H1 (cell line): ENCODE results near the gene MIR17HG. TPM values are rescaled to one million over a fixed set of nuclear protein-coding genes. Genes with fewer than 3 reads are reported as not detected.

Source experiments
- CTCF ChIA-PET: fragments of 300-600 bp; sonication (Branson Sonifier 250); formaldehyde crosslinking; loops from one replicate; lab custom pipeline; 2021; ENCODE audit not compliant: partially characterized antibody; lab: Charles Lee
- POLR2A ChIA-PET: fragments of 300-600 bp; sonication (Branson Sonifier 250); formaldehyde crosslinking; loops from one replicate; lab custom pipeline; 2021; ENCODE audit warnings: inconsistent platforms; ENCODE audit not compliant: partially characterized antibody; lab: Charles Lee
- DNase-seq, 2 experiments: peaks; one replicate each; pipeline versions ENCODE4 v3.0.0 to v3.0.0-alpha.2; 2010 to 2022; ENCODE audit warnings: low spot score in 2 of 2, low read depth in 1 of 2, mixed read lengths in 1 of 2
- FAIRE-seq: peaks from 2 replicates; lab custom pipeline; 2011; peaks lifted over from hg19 to GRCh38; lab: Jason Lieb, UNC
- H2AFZ ChIP-seq: 2 replicates; pipeline ENCODE4 v1.8.1; 2012; ENCODE audit warnings: low read length, inconsistent platforms
- H2AK5ac ChIP-seq: 2 replicates; pipeline ENCODE4 v1.6.1; 2013; ENCODE audit warnings: low read depth, low read length
- H2BK120ac ChIP-seq: replicated peaks from 2 replicates; pipeline ENCODE3; 2013; ENCODE audit warnings: low read depth, low read length, inconsistent platforms
- H2BK12ac ChIP-seq: 2 replicates; pipeline ENCODE4 v1.6.1; 2013; ENCODE audit warnings: low read depth, low read length
- H2BK15ac ChIP-seq: 2 replicates; pipeline ENCODE4 v1.6.1; 2013; ENCODE audit warnings: low read length
- H2BK20ac ChIP-seq: 2 replicates; pipeline ENCODE4 v1.6.1; 2013; ENCODE audit warnings: low read length
- H2BK5ac ChIP-seq: 2 replicates; pipeline ENCODE4 v1.6.1; 2013; ENCODE audit warnings: low read depth, low read length
- H3K14ac ChIP-seq: 2 replicates; pipeline ENCODE4 v1.6.1; 2013; ENCODE audit warnings: inconsistent platforms; ENCODE audit not compliant: insufficient read length
- H3K18ac ChIP-seq: 2 replicates; pipeline ENCODE4 v1.6.1; 2013; ENCODE audit warnings: low read length; ENCODE audit errors: extremely low read depth
- H3K23ac ChIP-seq: 2 replicates; pipeline ENCODE4 v1.6.1; 2013; ENCODE audit warnings: inconsistent platforms; ENCODE audit not compliant: insufficient read length
- H3K23me2 ChIP-seq: 2 replicates; pipeline ENCODE4 v1.6.1; 2013; ENCODE audit warnings: low read depth, low read length
- H3K27ac ChIP-seq: 2 replicates; pipeline ENCODE4 v1.6.1; 2011; ENCODE audit warnings: low read depth, low read length, inconsistent platforms
- H3K27me3 ChIP-seq, 4 experiments: replicated peaks in 1 of 4; 1 replicate in 1 of 4; 2 replicates in 3 of 4; pipeline versions ENCODE4 v1.6.1 to v1.8.1; 2011 to 2013; ENCODE audit warnings: low read length in 3 of 4, mild to moderate bottlenecking in 3 of 4, inconsistent platforms in 2 of 4, mixed read lengths in 2 of 4, moderate library complexity in 1 of 4; ENCODE audit not compliant: control insufficient read depth in 3 of 4, insufficient read depth in 3 of 4; ENCODE audit errors: extremely low read depth in 1 of 4
- H3K36me3 ChIP-seq, 4 experiments: 2 replicates each; pipeline versions ENCODE4 v1.6.1 to v1.8.1; 2011 to 2013; ENCODE audit warnings: mild to moderate bottlenecking in 4 of 4, low read length in 3 of 4, moderate library complexity in 2 of 4, control low read depth in 1 of 4, inconsistent platforms in 1 of 4; ENCODE audit not compliant: insufficient read depth in 4 of 4, control insufficient read depth in 2 of 4
- H3K4ac ChIP-seq: replicated peaks from 2 replicates; pipeline ENCODE3; 2013; ENCODE audit warnings: low read length, low read depth, mixed read lengths, inconsistent platforms; ENCODE audit not compliant: insufficient read length
- H3K4me1 ChIP-seq, 4 experiments: replicated peaks in 1 of 4; 1 replicate in 1 of 4; 2 replicates in 3 of 4; pipeline versions ENCODE4 v1.6.1 to v1.8.1; 2011 to 2013; ENCODE audit warnings: low read length in 3 of 4, inconsistent platforms in 2 of 4, mixed read lengths in 1 of 4; ENCODE audit not compliant: insufficient read depth in 4 of 4, control insufficient read depth in 3 of 4
- H3K4me2 ChIP-seq, 2 experiments: 2 replicates each; pipeline versions ENCODE4 v1.6.1 to v1.8.1; 2011 to 2013; ENCODE audit warnings: low read depth in 2 of 2, low read length in 2 of 2, control low read depth in 1 of 2, inconsistent platforms in 1 of 2, mild to moderate bottlenecking in 1 of 2; ENCODE audit not compliant: insufficient read depth in 1 of 2
- H3K4me3 ChIP-seq, 4 experiments: fragments of 200-600, 300-600 bp in 1 of 4; sonication (generic), shearing (Covaris generic), sonication (Bioruptor Twin) in 1 of 4; 2 replicates each; pipeline versions ENCODE4 v1.5.1 to v1.8.1; 2011 to 2016; ENCODE audit warnings: low read length in 4 of 4, low read depth in 3 of 4, control low read depth in 2 of 4, inconsistent platforms in 2 of 4, mild to moderate bottlenecking in 2 of 4, mixed read lengths in 1 of 4, moderate library complexity in 1 of 4; ENCODE audit not compliant: insufficient read depth in 2 of 4; ENCODE audit errors: extremely low read depth in 1 of 4
- H3K56ac ChIP-seq: replicated peaks from 2 replicates; pipeline ENCODE3; 2013; ENCODE audit warnings: low read depth, mild to moderate bottlenecking, mixed read lengths, low read length, inconsistent platforms; ENCODE audit not compliant: insufficient read length
- H3K79me1 ChIP-seq: 2 replicates; pipeline ENCODE4 v1.6.1; 2013; ENCODE audit warnings: low read depth, low read length, control low read depth
- H3K79me2 ChIP-seq, 2 experiments: 2 replicates each; pipeline versions ENCODE4 v1.6.1 to v1.8.1; 2012 to 2013; ENCODE audit warnings: low read length in 2 of 2, mild to moderate bottlenecking in 2 of 2, inconsistent platforms in 1 of 2; ENCODE audit not compliant: insufficient read depth in 2 of 2, control insufficient read depth in 1 of 2
- H3K9ac ChIP-seq, 4 experiments: replicated peaks in 1 of 4; 1 replicate in 1 of 4; 2 replicates in 3 of 4; pipeline versions ENCODE4 v1.6.1 to v1.8.1; 2011 to 2013; ENCODE audit warnings: low read depth in 3 of 4, low read length in 3 of 4, control low read depth in 2 of 4, mild to moderate bottlenecking in 2 of 4, moderate library complexity in 2 of 4, inconsistent platforms in 1 of 4; ENCODE audit errors: extremely low read depth in 1 of 4
- H3K9me3 ChIP-seq, 2 experiments: 2 replicates each; pipeline versions ENCODE4 v1.6.1 to v1.8.1; 2012 to 2013; ENCODE audit warnings: mild to moderate bottlenecking in 2 of 2, moderate library complexity in 2 of 2, control low read depth in 1 of 2, inconsistent platforms in 1 of 2, low read depth in 1 of 2, low read length in 1 of 2, mixed read lengths in 1 of 2; ENCODE audit not compliant: insufficient read depth in 2 of 2
- H4K20me1 ChIP-seq, 2 experiments: replicated peaks in 1 of 2; 2 replicates each; pipeline versions ENCODE3 to v1.8.1; 2011 to 2013; ENCODE audit warnings: inconsistent platforms in 2 of 2, low read length in 2 of 2, mild to moderate bottlenecking in 1 of 2; ENCODE audit not compliant: insufficient read depth in 2 of 2, control insufficient read depth in 1 of 2
- H4K5ac ChIP-seq: 2 replicates; pipeline ENCODE4 v1.6.1; 2013; ENCODE audit warnings: low read length, low read depth, mixed read lengths, inconsistent platforms; ENCODE audit not compliant: insufficient read length
- H4K8ac ChIP-seq: 2 replicates; pipeline ENCODE4 v1.8.0; 2013; ENCODE audit warnings: mild to moderate bottlenecking, moderate library complexity, low read length, inconsistent platforms; ENCODE audit not compliant: insufficient read depth; ENCODE audit errors: extremely low read depth
- H4K91ac ChIP-seq: replicated peaks from 2 replicates; pipeline ENCODE3; 2013; ENCODE audit warnings: low read length, mixed read lengths, inconsistent platforms; ENCODE audit not compliant: insufficient read length
- CTCF ChIP-seq, 3 experiments: IDR thresholded peaks; 1 replicate in 2 of 3; 2 replicates in 1 of 3; pipeline versions ENCODE4 v1.5.1 to v1.6.1; 2011; ENCODE audit warnings: low read length in 3 of 3, mild to moderate bottlenecking in 3 of 3, inconsistent platforms in 2 of 3, low read depth in 1 of 3, moderate library complexity in 1 of 3; ENCODE audit not compliant: insufficient read depth in 1 of 3; ENCODE audit errors: control extremely low read depth in 1 of 3
- RAD21 ChIP-seq, 2 experiments: IDR thresholded peaks in 1 of 2; conservative IDR thresholded peaks in 1 of 2; 2 replicates each; pipeline ENCODE4 v1.6.1; 2011; ENCODE audit warnings: low read depth in 2 of 2, low read length in 2 of 2, improper control_type of control experiment in 1 of 2, inconsistent platforms in 1 of 2, mild to moderate bottlenecking in 1 of 2, moderate library complexity in 1 of 2
- USF2 ChIP-seq: IDR thresholded peaks from 2 replicates; pipeline ENCODE4 v1.6.1; 2011; ENCODE audit warnings: low read length, improper control_type of control experiment
- WGBS, 2 experiments: shearing (Covaris generic) in 1 of 2; methylation state at CpG; one replicate each; pipeline versions ENCODE4 v1.1.6 to v1.1.7; 2013 to 2015; ENCODE audit warnings: low lambda C conversion rate in 2 of 2, mixed read lengths in 2 of 2, inconsistent platforms in 1 of 2, low coverage in 1 of 2, missing lambda C conversion rate in 1 of 2; ENCODE audit not compliant: insufficient replicate concordance in 2 of 2, insufficient coverage in 1 of 2, insufficient read length in 1 of 2; ENCODE audit errors: extremely low coverage in 1 of 2, missing lambda C conversion rate in 1 of 2; 5-methylcytosine and 5-hydroxymethylcytosine counted together
- polyA plus RNA-seq, 7 experiments: library from polyadenylated mRNA; depleted of rRNA in 3 of 7; stranded (reverse) in 5 of 7; unstranded in 2 of 7; fragments of >200 nt in 5 of 7; fragments of 200-250 nt in 2 of 7; gene quantifications; 1 replicate in 5 of 7; 2 replicates in 1 of 7; 4 replicates in 1 of 7; pipeline versions ENCODE4 v1.2.1 to v1.2.3, GENCODE V29; 2011 to 2013; ENCODE audit warnings: missing spikeins in 2 of 7, mixed read lengths in 2 of 7
- total RNA-seq: library from RNA; stranded (reverse); fragmentation: NEBNext Ultra II Directional; extraction: Animal tissue kit (Norgen Biotek cat#: 25700); gene quantifications from 2 replicates; pipeline ENCODE4 v1.2.1, GENCODE V29; 2021

Gene MIR17HG
- total and polyA plus RNA-seq, 2 of the 8 experiments (the other 6 are each of a cell fraction or from before 2014, with no cell fraction given): 11.5 to 36.9 TPM

GRCh38 chr13:91375116-91375729 lies 27.7 kb downstream of the MIR17HG start:
- DNase-seq: no peak
- Histone ChIP-seq H3K23me2 (no peaks in the 10 kb centered on the region), H4K20me1 (no peaks in the 10 kb centered on the region), H2BK20ac (no peak overlapping the region), H3K4ac (no peak overlapping the region), H3K18ac (no peak overlapping the region), H2AFZ (no peak overlapping the region), H3K79me1 (no peaks in the 10 kb centered on the region), H4K8ac (no peak overlapping the region), H3K36me3 (no peaks in the 10 kb centered on the region), H2BK15ac (no peak overlapping the region), H3K14ac (no peak overlapping the region), H2BK5ac (no peak overlapping the region), H2AK5ac (no peak overlapping the region), H3K23ac (no peak overlapping the region), H3K79me2 (no peaks in the 10 kb centered on the region), H3K4me2 (no peak overlapping the region), H3K27me3 (no peaks in the 10 kb centered on the region), H3K56ac (no peak overlapping the region), H3K9ac (no peak overlapping the region), H2BK120ac (no peak overlapping the region), H3K27ac (no peak overlapping the region), H2BK12ac (no peak overlapping the region), H3K9me3 (no peaks in the 10 kb centered on the region), H4K91ac (no peak overlapping the region), H4K5ac (no peak overlapping the region), H3K4me1 (no peaks in the 10 kb centered on the region; a peak in 2 of 7 replicates), H3K4me3 (no peak overlapping the region)
- FAIRE-seq: peak; percentile 81
- CTCF ChIA-PET: interaction anchor here (0.6 to 3.6 kb wide), 12 partner anchors 14 to 407 kb away, joined by 3 to 27 read pairs (median 4); no protein-coding TSS in a partner anchor
- TF ChIP-seq USF2 (no peak), RAD21 (IDR thresholded peaks at IDR 0.05 in 1 of 2, conservative IDR thresholded peaks at IDR 0.05 in 1 of 2; ENCODE audit: low read depth in 2 of 2, low read length in 2 of 2) (peak; percentile 66 to 71), CTCF (IDR thresholded peaks at IDR 0.05; ENCODE audit: control extremely low read depth in 1 of 3, insufficient read depth in 1 of 3, low read depth in 1 of 3, low read length in 3 of 3) (peak; percentile 40 to 67 (median 58))
- POLR2A ChIA-PET: interaction anchor here (1.2 kb wide), 2 partner anchors 16 to 17 kb away, joined by 3 read pairs; no protein-coding TSS in a partner anchor
- 91% methylated on average over 4 of the region's 4 CpGs; no CpG with 5 or more reads in 1 of the 2 experiments for WGBS, 2 experiments
